CD4-positive, alpha-beta T cell treated with Interleukin-1 beta for 1 hour (primary cell): Measurements from ENCODE around the gene DNAI2.
A peak's percentile ranks its signal among the peaks of the same experiment; 100 is the strongest.

Experiments used
- DNase-seq, 2 donors: peaks; one replicate each; pipeline ENCODE4 v3.0.0-alpha.2; 2020 to 2022

Gene DNAI2

GRCh38 chr17:74307984-74308773 lies 34.1 kb downstream of the DNAI2 start:
- no peak for DNase-seq

GRCh38 chr17:74309902-74310301 lies 35.9 kb downstream of the DNAI2 start:
- no peak for DNase-seq

- no peak for DNase-seq
These were observed 40.8 kb downstream of the DNAI2 start for GRCh38 chr17:74314877-74315276.

GRCh38 chr17:74316220-74316619 lies 42.2 kb downstream of the DNAI2 start:
- no peak for DNase-seq

- no peak for DNase-seq
These were observed 43.0 kb downstream of the DNAI2 start for GRCh38 chr17:74317071-74317470.

GRCh38 chr17:74318391-74318790 lies 44.4 kb downstream of the DNAI2 start:
- DNase-seq, result no peak

- DNase-seq, result no peak
These were observed 50.5 kb downstream of the DNAI2 start for GRCh38 chr17:74324521-74324920.

- DNase-seq, result no peak
These were observed 51.3 kb downstream of the DNAI2 start for GRCh38 chr17:74325376-74325742.

- DNase-seq, result peak; percentile 49 to 70
These were observed 51.8 kb downstream of the DNAI2 start, which contains the start of gene KIF19 for GRCh38 chr17:74325743-74326379. Gene KIF19, plus strand, starts transcription at chr17:74326226. Its CDS starts 124 bp downstream, at chr17:74326350.

- DNase-seq, result no peak
These were observed 52.5 kb downstream of the DNAI2 start for GRCh38 chr17:74326506-74326905.

- no peak for DNase-seq
These were observed 54.5 kb downstream of the DNAI2 start for GRCh38 chr17:74328487-74328886.

- DNase-seq, result no peak
These were observed 55.3 kb downstream of the DNAI2 start for GRCh38 chr17:74329378-74329777.

GRCh38 chr17:74330446-74330845 lies 56.4 kb downstream of the DNAI2 start:
- no peak for DNase-seq

- DNase-seq, result no peak
These were observed 58.1 kb downstream of the DNAI2 start for GRCh38 chr17:74332017-74332650.

GRCh38 chr17:74332763-74333283 lies 58.8 kb downstream of the DNAI2 start:
- no peak for DNase-seq

GRCh38 chr17:74334393-74335039 lies 60.5 kb downstream of the DNAI2 start:
- no peak for DNase-seq

- DNase-seq, result no peak
These were observed 61.6 kb downstream of the DNAI2 start for GRCh38 chr17:74335529-74336062.

- DNase-seq, result no peak
These were observed 62.3 kb downstream of the DNAI2 start for GRCh38 chr17:74336307-74336706.

- DNase-seq, result no peak
These were observed 63.9 kb downstream of the DNAI2 start for GRCh38 chr17:74337834-74338500.

- DNase-seq, result no peak
These were observed 65.6 kb downstream of the DNAI2 start for GRCh38 chr17:74339537-74340195.

GRCh38 chr17:74340470-74341023 lies 66.5 kb downstream of the DNAI2 start:
- DNase-seq, result no peak
